HCT116 (cell line): ENCODE data around the gene THSD7B. TPM values are rescaled to one million over a fixed set of nuclear protein-coding genes. Genes with fewer than 3 reads are reported as not detected.

Experiments used
- ATAC-seq: fragments of 200-7000 bp; cut with Tn5 transposase; 2 replicates; pipeline ENCODE4 v1.9.1; 2020; ENCODE audit warnings: mild to moderate bottlenecking, moderate library complexity
- BruUV-seq: library from RNA; stranded (reverse); fragments of 400-500 nt; replicated peaks from 2 replicates; lab custom pipeline; 2021; lab: Mats Ljungman, UMichigan
- CTCF ChIA-PET: fragments of 300-600 bp; sonication (Branson Sonifier 250); formaldehyde crosslinking; loops from one replicate; lab custom pipeline; 2021; ENCODE audit warnings: antibody characterized with exemption; lab: Charles Lee
- POLR2A ChIA-PET: fragments of 300-600, 350-600 bp; sonication (Branson Sonifier 250); formaldehyde crosslinking; loops from one replicate; lab custom pipeline; 2021; ENCODE audit warnings: antibody characterized with exemption; lab: Charles Lee
- RAD21 ChIA-PET, 2 experiments: fragments of 300-600 bp; sonication (Branson Sonifier 250); formaldehyde crosslinking; loops; one replicate each; lab custom pipeline; 2023; ENCODE audit warnings: low total read pairs in 2 of 2; ENCODE audit not compliant: uncharacterized antibody in 2 of 2, unreplicated experiment in 2 of 2, low non-redundant PET in 1 of 2; lab: Charles Lee
- DNase-seq: peaks from one replicate; pipeline ENCODE4 v3.0.0-alpha.2; 2010; ENCODE audit warnings: low read depth, low spot score
- H2AFZ ChIP-seq: fragments of 200-600 bp; shearing (Covaris generic), sonication (generic); 2 replicates; pipeline ENCODE4 v1.6.1; 2017; ENCODE audit warnings: low read depth, mixed run types, mixed read lengths, antibody characterized with exemption, low read length; ENCODE audit not compliant: poor library complexity, severe bottlenecking
- H3K27ac ChIP-seq: 2 replicates; pipeline ENCODE4 v1.5.1; 2012; ENCODE audit warnings: low read depth, low read length
- H3K27me3 ChIP-seq: fragments of 200-600 bp; sonication (generic); 2 replicates; pipeline ENCODE4 v1.6.1; 2016; ENCODE audit warnings: mixed run types, low read length, mixed read lengths; ENCODE audit not compliant: insufficient read depth
- H3K36me3 ChIP-seq, 2 experiments: fragments of 200-500 bp in 1 of 2; fragments of 200-600 bp in 1 of 2; sonication (Bioruptor generic) in 1 of 2; sonication (generic) in 1 of 2; 2 replicates each; pipeline versions ENCODE4 v1.5.1 to v1.6.1; 2014 to 2016; ENCODE audit warnings: low read length in 2 of 2, inconsistent platforms in 1 of 2, mixed read lengths in 1 of 2, mixed run types in 1 of 2; ENCODE audit not compliant: insufficient read depth in 2 of 2, control insufficient read depth in 1 of 2
- H3K4me1 ChIP-seq, 2 experiments: fragments of 200-600 bp in 1 of 2; sonication (generic) in 1 of 2; 2 replicates each; pipeline versions ENCODE4 v1.5.1 to v1.6.1; 2012 to 2017; ENCODE audit warnings: low read length in 2 of 2, inconsistent platforms in 1 of 2, mild to moderate bottlenecking in 1 of 2, mixed read lengths in 1 of 2, mixed run types in 1 of 2, moderate library complexity in 1 of 2; ENCODE audit not compliant: insufficient read depth in 2 of 2, control insufficient read depth in 1 of 2
- H3K4me2 ChIP-seq: fragments of 200-600 bp; sonication (generic); 2 replicates; pipeline ENCODE4 v1.6.1; 2017; ENCODE audit warnings: mixed run types, low read length, mixed read lengths
- H3K4me3 ChIP-seq, 2 experiments: fragments of 200-600 bp in 1 of 2; sonication (generic) in 1 of 2; replicated peaks in 1 of 2; 2 replicates each; pipeline ENCODE4 v1.5.1; 2011 to 2016; ENCODE audit warnings: low read length in 2 of 2, control low read depth in 1 of 2, low read depth in 1 of 2, mild to moderate bottlenecking in 1 of 2, mixed read lengths in 1 of 2, mixed run types in 1 of 2
- H3K79me2 ChIP-seq: fragments of 200-600 bp; sonication (generic); 2 replicates; pipeline ENCODE4 v1.6.1; 2017; ENCODE audit warnings: mild to moderate bottlenecking, mixed run types, low read length, moderate library complexity, mixed read lengths; ENCODE audit not compliant: insufficient read depth
- H3K9ac ChIP-seq: fragments of 200-600 bp; sonication (generic); 2 replicates; pipeline ENCODE4 v1.6.1; 2016; ENCODE audit warnings: low read length, mixed read lengths
- H3K9me2 ChIP-seq: fragments of 200-600 bp; sonication (generic), shearing (Covaris generic); 2 replicates; pipeline ENCODE4 v1.6.1; 2017; ENCODE audit warnings: mixed run types, mild to moderate bottlenecking, moderate library complexity; ENCODE audit not compliant: insufficient read depth
- H3K9me3 ChIP-seq, 2 experiments: fragments of 200-500 bp in 1 of 2; fragments of 200-600 bp in 1 of 2; sonication (Bioruptor generic) in 1 of 2; sonication (generic) in 1 of 2; 2 replicates each; pipeline ENCODE4 v1.6.1; 2014 to 2017; ENCODE audit warnings: low read length in 2 of 2, mixed read lengths in 2 of 2, inconsistent platforms in 1 of 2, low read depth in 1 of 2, mild to moderate bottlenecking in 1 of 2, mixed run types in 1 of 2, moderate library complexity in 1 of 2; ENCODE audit not compliant: control insufficient read depth in 1 of 2, insufficient read depth in 1 of 2
- H4K20me1 ChIP-seq: fragments of 200-600 bp; sonication (generic), shearing (Covaris generic); 2 replicates; pipeline ENCODE4 v1.6.1; 2017; ENCODE audit warnings: mixed run types, mild to moderate bottlenecking, moderate library complexity; ENCODE audit not compliant: insufficient read depth
- ATF3 ChIP-seq: IDR thresholded peaks from 2 replicates; pipeline ENCODE4 v1.6.1; 2012
- CEBPB ChIP-seq: IDR thresholded peaks from 2 replicates; pipeline ENCODE4 v1.6.1; 2012; ENCODE audit warnings: low read depth
- CTCF ChIP-seq, 3 experiments: fragments of 200-600 bp in 1 of 3; sonication (generic) in 1 of 3; IDR thresholded peaks in 2 of 3; conservative IDR thresholded peaks in 1 of 3; 2 replicates each; pipeline ENCODE4 v1.5.1; 2012 to 2017; ENCODE audit warnings: low read depth in 2 of 3, low read length in 2 of 3, antibody characterized with exemption in 1 of 3, borderline replicate concordance in 1 of 3, control low read depth in 1 of 3, mild to moderate bottlenecking in 1 of 3, mixed read lengths in 1 of 3, mixed run types in 1 of 3, moderate library complexity in 1 of 3; ENCODE audit not compliant: insufficient read depth in 1 of 3
- EGR1 ChIP-seq: IDR thresholded peaks from 2 replicates; pipeline ENCODE4 v1.6.1; 2012; ENCODE audit warnings: low read depth
- ELF1 ChIP-seq: IDR thresholded peaks from 2 replicates; pipeline ENCODE4 v1.6.1; 2012; ENCODE audit warnings: low read depth, borderline replicate concordance
- EZH2 ChIP-seq: fragments of 200-600 bp; sonication (generic); IDR thresholded peaks from 2 replicates; pipeline ENCODE4 v1.6.1; 2017; ENCODE audit warnings: antibody characterized with exemption, mixed run types
- EZH2phosphoT487 ChIP-seq: fragments of 200-600 bp; IDR thresholded peaks from 2 replicates; pipeline ENCODE4 v1.6.1; 2018; ENCODE audit warnings: antibody characterized with exemption, borderline replicate concordance
- MAX ChIP-seq: IDR thresholded peaks from 2 replicates; pipeline ENCODE4 v1.6.1; 2012
- REST ChIP-seq: IDR thresholded peaks from 2 replicates; pipeline ENCODE4 v1.6.1; 2012; ENCODE audit warnings: low read depth
- SIN3A ChIP-seq: IDR thresholded peaks from 2 replicates; pipeline ENCODE4 v1.6.1; 2012; ENCODE audit warnings: low read depth
- SP1 ChIP-seq: IDR thresholded peaks from 2 replicates; pipeline ENCODE4 v1.6.1; 2012; ENCODE audit warnings: low read depth
- SRF ChIP-seq: IDR thresholded peaks from 2 replicates; pipeline ENCODE4 v1.6.1; 2012; ENCODE audit warnings: low read depth
- TCF7L2 ChIP-seq: IDR thresholded peaks from 2 replicates; pipeline ENCODE4 v1.7.0; 2011; ENCODE audit warnings: borderline replicate concordance, inconsistent platforms; ENCODE audit not compliant: insufficient read depth, insufficient read length; ENCODE audit errors: extremely low read depth
- YY1 ChIP-seq: IDR thresholded peaks from 2 replicates; pipeline ENCODE4 v1.6.1; 2011; ENCODE audit warnings: low read length, low read depth, moderate library complexity, mild to moderate bottlenecking; ENCODE audit not compliant: insufficient replicate concordance; ENCODE audit errors: extremely low read depth
- ZFX ChIP-seq: fragments of 450-650 bp; IDR thresholded peaks from 2 replicates; pipeline ENCODE4 v1.6.1; 2017
- ZNF274 ChIP-seq: fragments of 200-500 bp; sonication (Bioruptor generic); IDR thresholded peaks from 2 replicates; pipeline ENCODE4 v1.6.1; 2014; ENCODE audit warnings: mild to moderate bottlenecking, low read depth, low read length, inconsistent platforms
- intact Hi-C: fragments of 100-400 bp; cut with micrococcal nuclease; formaldehyde crosslinking; loops from 2 replicates; pipeline ENCODE4 v1.10.0; 2022
- total RNA-seq: library from RNA; stranded (reverse); gene quantifications from one replicate; pipeline ENCODE4 v1.2.1, GENCODE V29; 2021; ENCODE audit not compliant: unreplicated experiment

THSD7B gene
- total RNA-seq, 1 experiment from 2014 or later: not detected

- intact Hi-C loops: no loop called here
- Histone ChIP-seq H3K4me2 (no peak overlapping the region), H2AFZ (no peak overlapping the region), H3K9me2 (no peaks in the 10 kb centered on the region), H3K27ac (no peak overlapping the region), H3K79me2 (no peaks in the 10 kb centered on the region), H3K4me1 (no peaks in the 10 kb centered on the region), H3K4me3 (no peak overlapping the region), H3K27me3 (no peaks in the 10 kb centered on the region)
- CTCF ChIA-PET: no interaction called here
- no peak for DNase-seq
- TF ChIP-seq SRF (no peak), EZH2phosphoT487 (no peak), CEBPB (no peak), ZNF274 (no peak), REST (no peak), ZFX (no peak), CTCF (IDR thresholded peaks at IDR 0.05 in 2 of 3, conservative IDR thresholded peaks at IDR 0.05 in 1 of 3; ENCODE audit: borderline replicate concordance in 1 of 3, insufficient read depth in 1 of 3, low read depth in 2 of 3, low read length in 2 of 3) (no peak), ATF3 (no peak), TCF7L2 (no peak), SIN3A (no peak), YY1 (no peak), EZH2 (no peak), ELF1 (no peak), MAX (no peak), SP1 (no peak), EGR1 (no peak)
- TF ChIP-seq, all 23 proteins: peak for 0
- Histone ChIP-seq H3K9me3 (peaks cover 0 to 12% of the 10 kb centered on the region in 2 experiments; a peak in 2 of 4 replicates), H4K20me1 (no peaks in the 10 kb centered on the region), H3K9ac (no peak overlapping the region), H3K36me3 (no peaks in the 10 kb centered on the region)
- RAD21 ChIA-PET: no interaction called here
- no peak for ATAC-seq
- POLR2A ChIA-PET: no interaction called here
- BruUV-seq: no TSS peak
Measured at GRCh38 chr2:137036619-137037018, 271.3 kb downstream of the THSD7B start.
